Measurements from ENCODE around the gene SLC36A1.

SLC36A1 gene

GRCh38 chr5:151470439-151470838, 23.0 kb downstream of the SLC36A1 start:
- no peaks in the 10 kb centered on the region for H3K4me1 ChIP-seq (ENCODE audit: insufficient read depth, low read length)
- H3K27me3 ChIP-seq (ENCODE audit: insufficient read depth, low read length), result no peaks in the 10 kb centered on the region
- H3K4me3 ChIP-seq (ENCODE audit: low read length), result no peak overlapping the region
- no peaks in the 10 kb centered on the region for H3K9me3 ChIP-seq (ENCODE audit: insufficient read depth, low read depth, low read length)
- no peak overlapping the region for H3K9ac ChIP-seq (ENCODE audit: low read depth, low read length)
- peaks cover 15% of the 10 kb centered on the region; the same call in 1 of the 2 replicates for H3K36me3 ChIP-seq (ENCODE audit: insufficient read depth, low read depth, low read length)
- H3K27ac ChIP-seq (ENCODE audit: low read length), result no peak overlapping the region

- no peaks in the 10 kb centered on the region for H3K4me1 ChIP-seq (ENCODE audit: insufficient read depth, low read length)
- no peak overlapping the region for H3K9ac ChIP-seq (ENCODE audit: low read depth, low read length)
- H3K36me3 ChIP-seq (ENCODE audit: insufficient read depth, low read depth, low read length), result peaks cover 12% of the 10 kb centered on the region; the same call in 1 of the 2 replicates
- no peaks in the 10 kb centered on the region for H3K9me3 ChIP-seq (ENCODE audit: insufficient read depth, low read depth, low read length)
- no peak overlapping the region for H3K27ac ChIP-seq (ENCODE audit: low read length)
- no peaks in the 10 kb centered on the region for H3K27me3 ChIP-seq (ENCODE audit: insufficient read depth, low read length)
- H3K4me3 ChIP-seq (ENCODE audit: low read length), result no peak overlapping the region
Measured at GRCh38 chr5:151471276-151471675, 23.9 kb downstream of the SLC36A1 start.

- H3K9me3 ChIP-seq (ENCODE audit: insufficient read depth, low read depth, low read length), result no peaks in the 10 kb centered on the region
- no peak overlapping the region for H3K27ac ChIP-seq (ENCODE audit: low read length)
- H3K36me3 ChIP-seq (ENCODE audit: insufficient read depth, low read depth, low read length), result peaks cover 6% of the 10 kb centered on the region
- no peak overlapping the region for H3K9ac ChIP-seq (ENCODE audit: low read depth, low read length)
- no peak overlapping the region for H3K4me3 ChIP-seq (ENCODE audit: low read length)
- H3K4me1 ChIP-seq (ENCODE audit: insufficient read depth, low read length), result no peaks in the 10 kb centered on the region
- no peaks in the 10 kb centered on the region for H3K27me3 ChIP-seq (ENCODE audit: insufficient read depth, low read length)
Measured at GRCh38 chr5:151474799-151475198, 27.4 kb downstream of the SLC36A1 start.

- Histone ChIP-seq H3K9ac (ENCODE audit: low read depth, low read length) (no peak overlapping the region), H3K36me3 (ENCODE audit: insufficient read depth, low read depth, low read length) (peaks cover 6% of the 10 kb centered on the region), H3K27me3 (ENCODE audit: insufficient read depth, low read length) (no peaks in the 10 kb centered on the region), H3K9me3 (ENCODE audit: insufficient read depth, low read depth, low read length) (no peaks in the 10 kb centered on the region), H3K4me3 (ENCODE audit: low read length) (no peak overlapping the region), H3K4me1 (ENCODE audit: insufficient read depth, low read length) (no peaks in the 10 kb centered on the region; the same call in 1 of the 2 replicates), H3K27ac (ENCODE audit: low read length) (no peak overlapping the region)
Measured at GRCh38 chr5:151475388-151475787, 28.0 kb downstream of the SLC36A1 start.

- no peaks in the 10 kb centered on the region for H3K9me3 ChIP-seq (ENCODE audit: insufficient read depth, low read depth, low read length)
- peaks cover 6% of the 10 kb centered on the region; the same call in 1 of the 2 replicates for H3K4me1 ChIP-seq (ENCODE audit: insufficient read depth, low read length)
- H3K9ac ChIP-seq (ENCODE audit: low read depth, low read length), result no peak overlapping the region
- peaks cover 6% of the 10 kb centered on the region for H3K36me3 ChIP-seq (ENCODE audit: insufficient read depth, low read depth, low read length)
- H3K27ac ChIP-seq (ENCODE audit: low read length), result no peak overlapping the region
- no peaks in the 10 kb centered on the region for H3K27me3 ChIP-seq (ENCODE audit: insufficient read depth, low read length)
- H3K4me3 ChIP-seq (ENCODE audit: low read length), result no peak overlapping the region
Measured at GRCh38 chr5:151476016-151476415, 28.6 kb downstream of the SLC36A1 start.

- peaks cover 15% of the 10 kb centered on the region for H3K4me1 ChIP-seq (ENCODE audit: insufficient read depth, low read length)
- no peaks in the 10 kb centered on the region for H3K27me3 ChIP-seq (ENCODE audit: insufficient read depth, low read length)
- no peak overlapping the region for H3K4me3 ChIP-seq (ENCODE audit: low read length)
- H3K9me3 ChIP-seq (ENCODE audit: insufficient read depth, low read depth, low read length), result no peaks in the 10 kb centered on the region
- H3K9ac ChIP-seq (ENCODE audit: low read depth, low read length), result no peak overlapping the region
- H3K36me3 ChIP-seq (ENCODE audit: insufficient read depth, low read depth, low read length), result peaks cover 6% of the 10 kb centered on the region
- H3K27ac ChIP-seq (ENCODE audit: low read length), result no peak overlapping the region
Measured at GRCh38 chr5:151477101-151477500, 29.7 kb downstream of the SLC36A1 start.

GRCh38 chr5:151480384-151481293, 33.2 kb downstream of the SLC36A1 start:
- Histone ChIP-seq H3K4me1 (ENCODE audit: insufficient read depth, low read length) (peaks cover 20% of the 10 kb centered on the region), H3K27ac (ENCODE audit: low read length) (no peak overlapping the region), H3K27me3 (ENCODE audit: insufficient read depth, low read length) (no peaks in the 10 kb centered on the region), H3K9me3 (ENCODE audit: insufficient read depth, low read depth, low read length) (no peaks in the 10 kb centered on the region), H3K36me3 (ENCODE audit: insufficient read depth, low read depth, low read length) (peaks cover 6% of the 10 kb centered on the region), H3K9ac (ENCODE audit: low read depth, low read length) (no peak overlapping the region), H3K4me3 (ENCODE audit: low read length) (no peak overlapping the region)

- Histone ChIP-seq H3K27me3 (ENCODE audit: insufficient read depth, low read length) (no peaks in the 10 kb centered on the region), H3K9ac (ENCODE audit: low read depth, low read length) (no peak overlapping the region; the same call in 1 of the 2 replicates), H3K4me1 (ENCODE audit: insufficient read depth, low read length) (peaks cover 20% of the 10 kb centered on the region), H3K36me3 (ENCODE audit: insufficient read depth, low read depth, low read length) (peaks cover 9% of the 10 kb centered on the region; the same call in 1 of the 2 replicates), H3K4me3 (ENCODE audit: low read length) (no peak overlapping the region), H3K27ac (ENCODE audit: low read length) (no peak overlapping the region), H3K9me3 (ENCODE audit: insufficient read depth, low read depth, low read length) (no peaks in the 10 kb centered on the region)
Measured at GRCh38 chr5:151483176-151483575, 35.8 kb downstream of the SLC36A1 start.

- no peaks in the 10 kb centered on the region for H3K27me3 ChIP-seq (ENCODE audit: insufficient read depth, low read length)
- 0 out of 2 replicates have a peak, but pooled peaks cover 10% of the 10 kb centered on the region for H3K36me3 ChIP-seq (ENCODE audit: insufficient read depth, low read depth, low read length)
- H3K27ac ChIP-seq (ENCODE audit: low read length), result no peak overlapping the region
- H3K9me3 ChIP-seq (ENCODE audit: insufficient read depth, low read depth, low read length), result no peaks in the 10 kb centered on the region
- H3K4me1 ChIP-seq (ENCODE audit: insufficient read depth, low read length), result peaks cover 20% of the 10 kb centered on the region
- H3K4me3 ChIP-seq (ENCODE audit: low read length), result no peak overlapping the region
- no peak overlapping the region for H3K9ac ChIP-seq (ENCODE audit: low read depth, low read length)
Measured at GRCh38 chr5:151483647-151484046, 36.2 kb downstream of the SLC36A1 start.

GRCh38 chr5:151487544-151487943, 40.1 kb downstream of the SLC36A1 start:
- 0 out of 2 replicates have a peak, but pooled peaks cover 10% of the 10 kb centered on the region for H3K36me3 ChIP-seq (ENCODE audit: insufficient read depth, low read depth, low read length)
- H3K4me3 ChIP-seq (ENCODE audit: low read length), result no peak overlapping the region
- H3K27ac ChIP-seq (ENCODE audit: low read length), result no peak overlapping the region
- peaks cover 5% of the 10 kb centered on the region for H3K4me1 ChIP-seq (ENCODE audit: insufficient read depth, low read length)
- H3K27me3 ChIP-seq (ENCODE audit: insufficient read depth, low read length), result no peaks in the 10 kb centered on the region
- H3K9me3 ChIP-seq (ENCODE audit: insufficient read depth, low read depth, low read length), result no peaks in the 10 kb centered on the region
- no peak overlapping the region for H3K9ac ChIP-seq (ENCODE audit: low read depth, low read length)

GRCh38 chr5:151490627-151491026, 43.2 kb downstream of the SLC36A1 start:
- Histone ChIP-seq H3K27me3 (ENCODE audit: insufficient read depth, low read length) (no peaks in the 10 kb centered on the region), H3K36me3 (ENCODE audit: insufficient read depth, low read depth, low read length) (peaks cover 10% of the 10 kb centered on the region; the same call in 1 of the 2 replicates), H3K9me3 (ENCODE audit: insufficient read depth, low read depth, low read length) (peaks cover 5% of the 10 kb centered on the region), H3K9ac (ENCODE audit: low read depth, low read length) (no peak overlapping the region), H3K4me1 (ENCODE audit: insufficient read depth, low read length) (no peaks in the 10 kb centered on the region; the same call in none of the 2 replicates), H3K27ac (ENCODE audit: low read length) (no peak overlapping the region), H3K4me3 (ENCODE audit: low read length) (no peak overlapping the region)

GRCh38 chr5:151491062-151491461, 43.7 kb downstream of the SLC36A1 start:
- Histone ChIP-seq H3K9me3 (ENCODE audit: insufficient read depth, low read depth, low read length) (peaks cover 5% of the 10 kb centered on the region), H3K4me1 (ENCODE audit: insufficient read depth, low read length) (peaks cover 4% of the 10 kb centered on the region), H3K27me3 (ENCODE audit: insufficient read depth, low read length) (no peaks in the 10 kb centered on the region), H3K9ac (ENCODE audit: low read depth, low read length) (no peak overlapping the region), H3K36me3 (ENCODE audit: insufficient read depth, low read depth, low read length) (peaks cover 10% of the 10 kb centered on the region; the same call in 1 of the 2 replicates), H3K4me3 (ENCODE audit: low read length) (no peak overlapping the region), H3K27ac (ENCODE audit: low read length) (no peak overlapping the region)

Measured in iPS-20b (cell line).